ENCODE measurements around the gene LYSMD2. TPM values are rescaled to one million over a fixed set of nuclear protein-coding genes. Genes with fewer than 3 reads are reported as not detected.

LYSMD2 gene
- total RNA-seq, 4 donors from 2014 or later = 12.7 to 26.4 (median 16.0) TPM

DNA sequence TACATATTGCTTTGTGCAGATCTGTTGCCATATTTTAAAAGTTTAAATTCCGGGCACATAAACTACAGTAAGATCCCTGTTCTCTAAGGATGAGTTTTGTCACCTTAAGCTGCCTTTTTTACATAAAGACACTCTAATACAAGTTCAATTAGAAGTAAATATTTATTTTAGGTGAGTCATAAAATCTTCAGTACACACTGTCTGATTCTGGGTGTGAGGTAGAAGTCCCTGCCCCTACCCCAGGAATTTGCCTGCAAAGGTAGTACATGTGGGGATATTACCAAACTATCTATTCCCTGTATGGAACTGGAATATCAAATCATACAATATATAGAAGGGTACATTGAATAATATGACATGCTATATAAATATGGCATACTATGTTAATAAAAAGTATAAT is 49.9 kb downstream of the LYSMD2 start:
- Histone ChIP-seq H3K27ac (no peak overlapping the region), H3K4me3 (no peak overlapping the region), H3K4me1 (no peaks in the 10 kb centered on the region), H3K36me3 (no peaks in the 10 kb centered on the region), H3K27me3 (no peaks in the 10 kb centered on the region), H3K9me3 (no peaks in the 10 kb centered on the region)
- TF ChIP-seq POLR2A (IDR thresholded peaks at IDR 0.05) = no peak
- TF ChIP-seq, protein P1, sequence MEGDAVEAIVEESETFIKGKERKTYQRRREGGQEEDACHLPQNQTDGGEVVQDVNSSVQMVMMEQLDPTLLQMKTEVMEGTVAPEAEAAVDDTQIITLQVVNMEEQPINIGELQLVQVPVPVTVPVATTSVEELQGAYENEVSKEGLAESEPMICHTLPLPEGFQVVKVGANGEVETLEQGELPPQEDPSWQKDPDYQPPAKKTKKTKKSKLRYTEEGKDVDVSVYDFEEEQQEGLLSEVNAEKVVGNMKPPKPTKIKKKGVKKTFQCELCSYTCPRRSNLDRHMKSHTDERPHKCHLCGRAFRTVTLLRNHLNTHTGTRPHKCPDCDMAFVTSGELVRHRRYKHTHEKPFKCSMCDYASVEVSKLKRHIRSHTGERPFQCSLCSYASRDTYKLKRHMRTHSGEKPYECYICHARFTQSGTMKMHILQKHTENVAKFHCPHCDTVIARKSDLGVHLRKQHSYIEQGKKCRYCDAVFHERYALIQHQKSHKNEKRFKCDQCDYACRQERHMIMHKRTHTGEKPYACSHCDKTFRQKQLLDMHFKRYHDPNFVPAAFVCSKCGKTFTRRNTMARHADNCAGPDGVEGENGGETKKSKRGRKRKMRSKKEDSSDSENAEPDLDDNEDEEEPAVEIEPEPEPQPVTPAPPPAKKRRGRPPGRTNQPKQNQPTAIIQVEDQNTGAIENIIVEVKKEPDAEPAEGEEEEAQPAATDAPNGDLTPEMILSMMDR (IDR thresholded peaks at IDR 0.05) = no peak
- no peak for DNase-seq

DNA sequence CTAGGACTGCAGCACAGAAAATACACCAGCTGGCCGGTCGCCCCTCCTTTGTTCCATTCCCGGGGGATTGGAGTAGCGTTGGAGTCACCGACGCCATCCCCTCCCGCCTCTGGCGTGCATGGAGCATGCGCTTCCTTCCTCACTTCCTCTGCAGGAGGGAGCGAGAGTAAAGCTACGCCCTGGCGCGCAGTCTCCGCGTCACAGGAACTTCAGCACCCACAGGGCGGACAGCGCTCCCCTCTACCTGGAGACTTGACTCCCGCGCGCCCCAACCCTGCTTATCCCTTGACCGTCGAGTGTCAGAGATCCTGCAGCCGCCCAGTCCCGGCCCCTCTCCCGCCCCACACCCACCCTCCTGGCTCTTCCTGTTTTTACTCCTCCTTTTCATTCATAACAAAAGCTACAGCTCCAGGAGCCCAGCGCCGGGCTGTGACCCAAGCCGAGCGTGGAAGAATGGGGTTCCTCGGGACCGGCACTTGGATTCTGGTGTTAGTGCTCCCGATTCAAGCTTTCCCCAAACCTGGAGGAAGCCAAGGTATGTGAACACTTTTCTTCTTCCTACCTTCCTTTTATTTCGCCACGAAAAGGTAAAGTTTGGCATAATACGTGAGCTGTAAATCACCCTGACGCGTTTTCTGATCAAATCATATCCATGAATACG is 56.0 kb downstream of the LYSMD2 start, which contains the start of gene SCG3:
Gene SCG3, plus strand, starts transcription at position 201 of the 661 bp plus-strand sequence. Its CDS starts 253 bp downstream, at position 454.
- Histone ChIP-seq H3K9me3 (no peaks in the 10 kb centered on the region), H3K4me1 (peaks cover 0 to 5% (median 0%) of the 10 kb centered on the region in 4 donors), H3K4me3 (no peak within 1 kb of the TSS), H3K27ac (no peak within 1 kb of the TSS), H3K36me3 (no peaks in the 10 kb centered on the region), H3K27me3 (no peaks in the 10 kb centered on the region)
- peak; percentile 19 to 83 (median 83) for DNase-seq
- TF ChIP-seq POLR2A (IDR thresholded peaks at IDR 0.05) = no peak
- TF ChIP-seq, protein P1 (IDR thresholded peaks at IDR 0.05) = no peak

DNA sequence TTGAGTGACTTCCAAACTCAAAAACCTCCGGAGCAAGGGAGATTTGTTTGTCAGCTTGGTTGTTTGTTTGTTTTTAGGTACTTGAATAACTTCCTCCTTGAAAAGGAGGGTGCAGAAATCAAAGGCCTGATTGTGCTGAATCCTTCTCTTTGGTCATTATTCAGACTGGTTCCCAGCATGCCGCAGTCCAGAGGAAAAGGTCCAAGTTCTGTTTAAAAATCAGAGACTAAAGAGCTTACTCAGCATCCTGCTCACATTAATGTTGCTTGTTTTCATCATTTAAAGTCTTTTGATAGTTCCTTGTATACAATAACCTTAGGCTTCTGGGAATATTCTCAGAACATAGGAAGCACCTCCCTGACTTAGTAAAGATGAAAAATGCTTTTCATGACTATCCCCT is 57.1 kb downstream of the LYSMD2 start:
- no peaks in the 10 kb centered on the region for H3K27me3 ChIP-seq
- DNase-seq = no peak
- H3K4me3 ChIP-seq = no peak overlapping the region
- H3K27ac ChIP-seq = no peak overlapping the region
- TF ChIP-seq POLR2A (IDR thresholded peaks at IDR 0.05) = no peak
- TF ChIP-seq, protein P1 (IDR thresholded peaks at IDR 0.05) = no peak
- no peaks in the 10 kb centered on the region for H3K9me3 ChIP-seq
- H3K36me3 ChIP-seq = no peaks in the 10 kb centered on the region
- H3K4me1 ChIP-seq = peaks cover 0 to 5% (median 0%) of the 10 kb centered on the region in 4 donors

DNA sequence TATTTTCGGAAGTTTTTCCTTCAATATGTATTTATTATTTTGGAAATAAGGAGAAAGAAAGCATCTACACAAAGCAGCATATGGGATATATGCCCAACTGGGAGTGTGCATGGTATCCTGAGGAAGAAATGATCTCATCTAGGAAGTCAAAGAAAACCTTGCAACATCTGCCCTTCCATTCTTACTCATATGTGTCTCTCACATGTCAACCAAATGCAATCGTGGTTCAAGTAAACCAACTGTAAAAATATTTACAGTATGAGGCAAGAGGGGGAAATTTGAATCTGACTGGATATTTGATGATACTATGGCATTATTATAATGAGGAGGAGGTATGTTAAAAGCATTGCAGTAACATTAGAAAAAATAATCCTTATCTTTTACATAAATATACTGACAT is 59.4 kb downstream of the LYSMD2 start:
- H3K27me3 ChIP-seq = no peaks in the 10 kb centered on the region

DNA sequence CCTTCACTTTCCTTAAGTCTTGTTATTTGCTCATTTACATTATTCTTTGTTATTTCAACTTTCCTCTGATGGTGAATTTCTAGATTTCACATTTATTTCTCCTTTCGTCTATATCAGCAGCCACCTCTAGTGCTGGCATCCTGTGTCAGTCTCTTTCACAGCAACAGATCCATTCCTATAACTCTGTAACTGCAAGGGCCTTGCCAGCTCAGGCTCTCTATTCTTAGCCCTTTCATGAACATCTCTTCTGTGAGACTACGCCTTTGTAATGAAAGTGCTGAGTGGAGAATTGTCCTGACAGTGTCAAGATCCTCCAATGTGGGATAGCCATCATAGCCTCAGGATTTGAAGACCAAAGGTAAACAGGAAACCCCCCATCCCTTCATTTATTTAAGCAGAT is 60.0 kb downstream of the LYSMD2 start:
- Histone ChIP-seq H3K4me3 (no peak overlapping the region), H3K36me3 (no peaks in the 10 kb centered on the region), H3K27ac (no peak overlapping the region), H3K4me1 (peaks cover 0 to 5% (median 0%) of the 10 kb centered on the region in 4 donors), H3K27me3 (no peaks in the 10 kb centered on the region), H3K9me3 (no peaks in the 10 kb centered on the region)
- no peak for DNase-seq
- no peak for TF ChIP-seq POLR2A (IDR thresholded peaks at IDR 0.05)
- TF ChIP-seq, protein P1 (IDR thresholded peaks at IDR 0.05) = no peak

More for the DNA sequence above, 59.4 kb downstream of the LYSMD2 start:
- TF ChIP-seq, protein P1 (IDR thresholded peaks at IDR 0.05) = no peak
- TF ChIP-seq POLR2A (IDR thresholded peaks at IDR 0.05) = no peak
- Histone ChIP-seq H3K4me3 (no peak overlapping the region), H3K27ac (no peak overlapping the region), H3K36me3 (no peaks in the 10 kb centered on the region), H3K4me1 (peaks cover 0 to 5% (median 0%) of the 10 kb centered on the region in 4 donors), H3K9me3 (no peaks in the 10 kb centered on the region)
- DNase-seq = no peak

Measured in Peyer's patch (tissue), 4 donors.